Measurements from ENCODE around the gene NCKAP5.

NCKAP5 gene

GRCh38 chr2:133197156-133197555 lies 371.1 kb downstream of the NCKAP5 start:
- H2BK5ac ChIP-seq (ENCODE audit: low read depth, low read length, poor library complexity, severe bottlenecking): no peak overlapping the region
- no peak overlapping the region for H3K27ac ChIP-seq (ENCODE audit: low read length, poor library complexity, severe bottlenecking)
- no peak overlapping the region for H2BK12ac ChIP-seq (ENCODE audit: low read length in 2 of 2)
- H3K23ac ChIP-seq (ENCODE audit: low read length in 2 of 2): no peak overlapping the region
- no peaks in the 10 kb centered on the region for H3K4me1 ChIP-seq (ENCODE audit: control insufficient read depth, insufficient read depth, low read depth, low read length)
- no peak overlapping the region for H2BK15ac ChIP-seq (ENCODE audit: low read depth, poor library complexity, severe bottlenecking)
- no peak overlapping the region for H3K4me2 ChIP-seq (ENCODE audit: low read length, poor library complexity, severe bottlenecking)
- no peaks in the 10 kb centered on the region for H3K27me3 ChIP-seq (ENCODE audit: control insufficient read depth in 1 of 2, insufficient read depth in 1 of 2, low read length in 2 of 2)
- no peak overlapping the region for H4K8ac ChIP-seq (ENCODE audit: low read length)
- peak overlapping the region; percentile 7 for H2AK5ac ChIP-seq (ENCODE audit: low read length, severe bottlenecking)
- no peak overlapping the region for H2AFZ ChIP-seq (ENCODE audit: low read depth, low read length)
- H3K79me1 ChIP-seq (replicated peaks; ENCODE audit: low read length, poor library complexity, severe bottlenecking): peaks cover 11% of the 10 kb centered on the region
- WGBS: 66% methylated on average over 2 of the region's 2 CpGs
- H4K91ac ChIP-seq (ENCODE audit: low read length): no peak overlapping the region
- H3K9ac ChIP-seq (ENCODE audit: low read length): no peak overlapping the region
- no peak overlapping the region for H2BK120ac ChIP-seq (ENCODE audit: low read depth, low read length)
- no peaks in the 10 kb centered on the region for H3K9me3 ChIP-seq (ENCODE audit: control insufficient read depth, low read length)
- H3K14ac ChIP-seq (ENCODE audit: low read length in 2 of 2): no peak overlapping the region
- H3K36me3 ChIP-seq (ENCODE audit: control insufficient read depth in 1 of 2, insufficient read depth in 2 of 2, low read depth in 1 of 2, low read length in 2 of 2): no peaks in the 10 kb centered on the region
- H3K18ac ChIP-seq (ENCODE audit: low read depth in 1 of 2, low read length in 2 of 2): no peak overlapping the region
- no peak overlapping the region for H3K4ac ChIP-seq (ENCODE audit: low read depth in 1 of 2, low read length in 2 of 2)
- DNase-seq: no peak
- H3K4me3 ChIP-seq (ENCODE audit: insufficient read depth in 1 of 2, low read depth in 1 of 2, low read length in 2 of 2): no peak overlapping the region

GRCh38 chr2:133194777-133195335 lies 373.4 kb downstream of the NCKAP5 start:
- H3K14ac ChIP-seq (ENCODE audit: low read length in 2 of 2): no peak overlapping the region
- H3K18ac ChIP-seq (ENCODE audit: low read depth in 1 of 2, low read length in 2 of 2): no peak overlapping the region
- no peak overlapping the region for H2BK12ac ChIP-seq (ENCODE audit: low read length in 2 of 2)
- H3K27me3 ChIP-seq (ENCODE audit: control insufficient read depth in 1 of 2, insufficient read depth in 1 of 2, low read length in 2 of 2): no peaks in the 10 kb centered on the region
- no peak overlapping the region for H4K91ac ChIP-seq (ENCODE audit: low read length)
- no peak for DNase-seq
- H3K4me2 ChIP-seq (ENCODE audit: low read length, poor library complexity, severe bottlenecking): no peak overlapping the region
- WGBS: 87% methylated on average over 4 of the region's 5 CpGs
- H2BK15ac ChIP-seq (ENCODE audit: low read depth, poor library complexity, severe bottlenecking): no peak overlapping the region
- no peak overlapping the region for H4K8ac ChIP-seq (ENCODE audit: low read length)
- H3K27ac ChIP-seq (ENCODE audit: low read length, poor library complexity, severe bottlenecking): peak overlapping the region; percentile 6
- no peaks in the 10 kb centered on the region for H3K4me1 ChIP-seq (ENCODE audit: control insufficient read depth, insufficient read depth, low read depth, low read length)
- H3K36me3 ChIP-seq (ENCODE audit: control insufficient read depth in 1 of 2, insufficient read depth in 2 of 2, low read depth in 1 of 2, low read length in 2 of 2): no peaks in the 10 kb centered on the region
- H3K9me3 ChIP-seq (ENCODE audit: control insufficient read depth, low read length): no peaks in the 10 kb centered on the region
- peaks cover 11% of the 10 kb centered on the region for H3K79me1 ChIP-seq (replicated peaks; ENCODE audit: low read length, poor library complexity, severe bottlenecking)
- H3K23ac ChIP-seq (ENCODE audit: low read length in 2 of 2): no peak overlapping the region
- H2BK5ac ChIP-seq (ENCODE audit: low read depth, low read length, poor library complexity, severe bottlenecking): no peak overlapping the region
- H3K9ac ChIP-seq (ENCODE audit: low read length): no peak overlapping the region
- no peak overlapping the region for H2BK120ac ChIP-seq (ENCODE audit: low read depth, low read length)
- H2AFZ ChIP-seq (ENCODE audit: low read depth, low read length): no peak overlapping the region
- no peak overlapping the region for H3K4me3 ChIP-seq (ENCODE audit: insufficient read depth in 1 of 2, low read depth in 1 of 2, low read length in 2 of 2)
- H2AK5ac ChIP-seq (ENCODE audit: low read length, severe bottlenecking): peak overlapping the region; percentile 37
- no peak overlapping the region for H3K4ac ChIP-seq (ENCODE audit: low read depth in 1 of 2, low read length in 2 of 2)

GRCh38 chr2:133194362-133194655 lies 374.0 kb downstream of the NCKAP5 start:
- H3K27ac ChIP-seq (ENCODE audit: low read length, poor library complexity, severe bottlenecking): peak overlapping the region; percentile 83
- no peak overlapping the region for H2BK12ac ChIP-seq (ENCODE audit: low read length in 2 of 2)
- no peak overlapping the region for H2BK5ac ChIP-seq (ENCODE audit: low read depth, low read length, poor library complexity, severe bottlenecking)
- no peak overlapping the region for H3K14ac ChIP-seq (ENCODE audit: low read length in 2 of 2)
- H4K91ac ChIP-seq (ENCODE audit: low read length): no peak overlapping the region
- H3K4me1 ChIP-seq (ENCODE audit: control insufficient read depth, insufficient read depth, low read depth, low read length): no peaks in the 10 kb centered on the region
- no peak for DNase-seq
- H3K4me2 ChIP-seq (ENCODE audit: low read length, poor library complexity, severe bottlenecking): peak overlapping the region; percentile 10
- no peak overlapping the region for H2AK5ac ChIP-seq (ENCODE audit: low read length, severe bottlenecking)
- peaks cover 11% of the 10 kb centered on the region for H3K79me1 ChIP-seq (replicated peaks; ENCODE audit: low read length, poor library complexity, severe bottlenecking)
- WGBS: 82% methylated on average over 4 of the region's 4 CpGs
- H3K36me3 ChIP-seq (ENCODE audit: control insufficient read depth in 1 of 2, insufficient read depth in 2 of 2, low read depth in 1 of 2, low read length in 2 of 2): no peaks in the 10 kb centered on the region
- H2BK120ac ChIP-seq (ENCODE audit: low read depth, low read length): no peak overlapping the region
- no peaks in the 10 kb centered on the region for H3K27me3 ChIP-seq (ENCODE audit: control insufficient read depth in 1 of 2, insufficient read depth in 1 of 2, low read length in 2 of 2)
- H3K4ac ChIP-seq (ENCODE audit: low read depth in 1 of 2, low read length in 2 of 2): no peak overlapping the region
- H4K8ac ChIP-seq (ENCODE audit: low read length): no peak overlapping the region
- H3K23ac ChIP-seq (ENCODE audit: low read length in 2 of 2): no peak overlapping the region
- no peak overlapping the region for H2BK15ac ChIP-seq (ENCODE audit: low read depth, poor library complexity, severe bottlenecking)
- no peak overlapping the region for H3K4me3 ChIP-seq (ENCODE audit: insufficient read depth in 1 of 2, low read depth in 1 of 2, low read length in 2 of 2)
- H3K18ac ChIP-seq (ENCODE audit: low read depth in 1 of 2, low read length in 2 of 2): no peak overlapping the region
- H2AFZ ChIP-seq (ENCODE audit: low read depth, low read length): no peak overlapping the region
- no peak overlapping the region for H3K9ac ChIP-seq (ENCODE audit: low read length)
- no peaks in the 10 kb centered on the region for H3K9me3 ChIP-seq (ENCODE audit: control insufficient read depth, low read length)

GRCh38 chr2:133193544-133194361 lies 374.5 kb downstream of the NCKAP5 start:
- H3K4me1 ChIP-seq (ENCODE audit: control insufficient read depth, insufficient read depth, low read depth, low read length): no peaks in the 10 kb centered on the region
- H3K9ac ChIP-seq (ENCODE audit: low read length): no peak overlapping the region
- H2AK5ac ChIP-seq (ENCODE audit: low read length, severe bottlenecking): no peak overlapping the region
- no peak overlapping the region for H3K4ac ChIP-seq (ENCODE audit: low read depth in 1 of 2, low read length in 2 of 2)
- no peak overlapping the region for H3K18ac ChIP-seq (ENCODE audit: low read depth in 1 of 2, low read length in 2 of 2)
- no peak overlapping the region for H3K14ac ChIP-seq (ENCODE audit: low read length in 2 of 2)
- H3K36me3 ChIP-seq (ENCODE audit: control insufficient read depth in 1 of 2, insufficient read depth in 2 of 2, low read depth in 1 of 2, low read length in 2 of 2): no peaks in the 10 kb centered on the region
- no peak overlapping the region for H4K8ac ChIP-seq (ENCODE audit: low read length)
- H2BK120ac ChIP-seq (ENCODE audit: low read depth, low read length): no peak overlapping the region
- H2AFZ ChIP-seq (ENCODE audit: low read depth, low read length): no peak overlapping the region
- no peak overlapping the region for H3K23ac ChIP-seq (ENCODE audit: low read length in 2 of 2)
- peak overlapping the region; percentile 83 for H3K27ac ChIP-seq (ENCODE audit: low read length, poor library complexity, severe bottlenecking)
- H3K27me3 ChIP-seq (ENCODE audit: control insufficient read depth in 1 of 2, insufficient read depth in 1 of 2, low read length in 2 of 2): no peaks in the 10 kb centered on the region
- no peak overlapping the region for H2BK12ac ChIP-seq (ENCODE audit: low read length in 2 of 2)
- H3K4me2 ChIP-seq (ENCODE audit: low read length, poor library complexity, severe bottlenecking): peak overlapping the region; percentile 10
- H4K91ac ChIP-seq (ENCODE audit: low read length): no peak overlapping the region
- H3K9me3 ChIP-seq (ENCODE audit: control insufficient read depth, low read length): no peaks in the 10 kb centered on the region
- H2BK5ac ChIP-seq (ENCODE audit: low read depth, low read length, poor library complexity, severe bottlenecking): no peak overlapping the region
- H2BK15ac ChIP-seq (ENCODE audit: low read depth, poor library complexity, severe bottlenecking): no peak overlapping the region
- WGBS: 100% methylated on average over 1 of the region's 7 CpGs
- no peak for DNase-seq
- peaks cover 11% of the 10 kb centered on the region for H3K79me1 ChIP-seq (replicated peaks; ENCODE audit: low read length, poor library complexity, severe bottlenecking)
- H3K4me3 ChIP-seq (ENCODE audit: insufficient read depth in 1 of 2, low read depth in 1 of 2, low read length in 2 of 2): no peak overlapping the region
